Measurements from ENCODE around the gene TEX53. TPM values are rescaled to one million over a fixed set of nuclear protein-coding genes. Genes with fewer than 3 reads are reported as not detected.

The TEX53 gene
- total and polyA plus RNA-seq, 2 of the 8 experiments (the other 6 are each of a cell fraction or from before 2014, with no cell fraction given): not detected

- Histone ChIP-seq H3K4me1 (replicated peaks in 1 of 4; ENCODE audit: control insufficient read depth in 3 of 4, insufficient read depth in 4 of 4, low read length in 3 of 4) (no peaks in the 10 kb centered on the region), H3K27ac (ENCODE audit: low read depth, low read length) (no peak overlapping the region), H2BK15ac (ENCODE audit: low read length) (no peak overlapping the region), H2AFZ (ENCODE audit: low read length) (no peak overlapping the region), H2BK12ac (ENCODE audit: low read depth, low read length) (no peak overlapping the region), H3K23me2 (ENCODE audit: low read depth, low read length) (no peaks in the 10 kb centered on the region), H3K79me1 (ENCODE audit: low read depth, low read length) (no peaks in the 10 kb centered on the region), H3K9me3 (ENCODE audit: insufficient read depth in 2 of 2, low read depth in 1 of 2, low read length in 1 of 2) (no peaks in the 10 kb centered on the region), H2BK120ac (replicated peaks; ENCODE audit: low read depth, low read length) (no peak overlapping the region), H3K9ac (replicated peaks in 1 of 4; ENCODE audit: extremely low read depth in 1 of 4, low read depth in 3 of 4, low read length in 3 of 4) (no peak overlapping the region), H3K18ac (ENCODE audit: extremely low read depth, low read length) (no peak overlapping the region), H4K20me1 (replicated peaks in 1 of 2; ENCODE audit: control insufficient read depth in 1 of 2, insufficient read depth in 2 of 2, low read length in 2 of 2) (no peaks in the 10 kb centered on the region), H3K4me2 (ENCODE audit: insufficient read depth in 1 of 2, low read depth in 2 of 2, low read length in 2 of 2) (no peak overlapping the region), H3K56ac (replicated peaks; ENCODE audit: insufficient read length, low read depth, low read length) (no peak overlapping the region), H4K5ac (ENCODE audit: insufficient read length, low read depth, low read length) (no peak overlapping the region), H2BK5ac (ENCODE audit: low read depth, low read length) (no peak overlapping the region; the same call in 1 of the 2 replicates), H2BK20ac (ENCODE audit: low read length) (no peak overlapping the region), H3K4me3 (ENCODE audit: extremely low read depth in 1 of 4, insufficient read depth in 2 of 4, low read depth in 3 of 4, low read length in 4 of 4) (no peak overlapping the region), H3K14ac (ENCODE audit: insufficient read length) (no peak overlapping the region), H3K23ac (ENCODE audit: insufficient read length) (no peak overlapping the region), H3K4ac (replicated peaks; ENCODE audit: insufficient read length, low read depth, low read length) (no peak overlapping the region), H3K79me2 (ENCODE audit: control insufficient read depth in 1 of 2, insufficient read depth in 2 of 2, low read length in 2 of 2) (no peaks in the 10 kb centered on the region), H2AK5ac (ENCODE audit: low read depth, low read length) (no peak overlapping the region), H4K91ac (replicated peaks; ENCODE audit: insufficient read length, low read length) (no peak overlapping the region), H3K36me3 (ENCODE audit: control insufficient read depth in 2 of 4, insufficient read depth in 4 of 4, low read length in 3 of 4) (peaks cover 0 to 3% (median 0%) of the 10 kb centered on the region in 4 experiments; a peak in 1 of 8 replicates), H4K8ac (ENCODE audit: extremely low read depth, insufficient read depth, low read length) (no peak overlapping the region), H3K27me3 (replicated peaks in 1 of 4; ENCODE audit: control insufficient read depth in 3 of 4, extremely low read depth in 1 of 4, insufficient read depth in 3 of 4, low read length in 3 of 4) (no peaks in the 10 kb centered on the region)
- CTCF ChIA-PET (ENCODE audit: partially characterized antibody): interaction anchor here (0.8 to 2.0 kb wide), 3 partner anchors 12 to 202 kb away, joined by 3 to 6 read pairs (median 3); no protein-coding TSS in a partner anchor
- TF ChIP-seq JUN (IDR thresholded peaks at IDR 0.05; ENCODE audit: low read depth, low read length) (no peak), BCL11A (IDR thresholded peaks at IDR 0.05; ENCODE audit: low read depth in 2 of 2, low read length in 2 of 2) (no peak), TEAD4 (IDR thresholded peaks at IDR 0.05; ENCODE audit: low read depth, low read length) (no peak)
- 85% methylated on average over 6 of the region's 6 CpGs; no CpG with 5 or more reads in 1 of the 2 experiments for WGBS, 2 experiments (ENCODE audit: extremely low coverage in 1 of 2, insufficient coverage in 1 of 2, insufficient read length in 1 of 2, insufficient replicate concordance in 2 of 2, low coverage in 1 of 2, low lambda C conversion rate in 2 of 2, missing lambda C conversion rate in 1 of 2)
- DNase-seq (ENCODE audit: low read depth in 1 of 2, low spot score in 2 of 2) (no peak), FAIRE-seq (no peak)
- POLR2A ChIA-PET (ENCODE audit: partially characterized antibody): no interaction called here
Measured at GRCh38 chr9:114634387-114634786, 23.2 kb downstream of the TEX53 start.

Data from H1 (cell line).